PC-9 (cell line): Measurements from ENCODE around the gene TEFM. TPM values are rescaled to one million over a fixed set of nuclear protein-coding genes. Genes with fewer than 3 reads are reported as not detected.
A peak's percentile ranks its signal among the peaks of the same experiment; 100 is the strongest.

Experiments used
- BruUV-seq: library from RNA; stranded (reverse); fragments of 400-500 nt; replicated peaks from 2 replicates; lab custom pipeline; 2021; lab: Mats Ljungman, UMichigan
- CTCF ChIA-PET: fragments of 300-600 bp; sonication (Branson Sonifier 250); formaldehyde crosslinking; loops from one replicate; lab custom pipeline; 2022; ENCODE audit warnings: antibody characterized with exemption; lab: Charles Lee
- POLR2A ChIA-PET: fragments of 300-600 bp; sonication (Branson Sonifier 250); formaldehyde crosslinking; loops from one replicate; lab custom pipeline; 2022; ENCODE audit warnings: antibody characterized with exemption; ENCODE audit not compliant: unreplicated experiment; lab: Charles Lee
- DNase-seq, 2 experiments: peaks; one replicate each; pipeline versions ENCODE4 v3.0.0 to v3.0.0-alpha.2; 2015 to 2022; ENCODE audit warnings: mixed read lengths in 1 of 2
- H2AFZ ChIP-seq: fragments of 200-600 bp; sonication (generic); 2 replicates; pipeline ENCODE4 v1.8.1; 2017; ENCODE audit warnings: antibody characterized with exemption
- H3F3A ChIP-seq: fragments of 200-600 bp; sonication (generic); 2 replicates; pipeline ENCODE4 v1.8.1; 2017; ENCODE audit warnings: antibody characterized with exemption, mild to moderate bottlenecking, low read depth; ENCODE audit not compliant: insufficient read depth
- H3K27ac ChIP-seq: fragments of 200-600 bp; sonication (generic); 2 replicates; pipeline ENCODE4 v1.6.1; 2016; ENCODE audit warnings: mixed run types
- H3K27me3 ChIP-seq: fragments of 200-600 bp; sonication (generic); 2 replicates; pipeline ENCODE4 v1.6.1; 2016; ENCODE audit warnings: low read depth, mixed run types; ENCODE audit not compliant: insufficient read depth
- H3K36me3 ChIP-seq: fragments of 200-600 bp; sonication (generic); 2 replicates; pipeline ENCODE4 v1.6.1; 2016; ENCODE audit warnings: low read depth, mixed run types
- H3K4me1 ChIP-seq: fragments of 200-600 bp; sonication (generic); replicated peaks from 2 replicates; pipeline ENCODE4 v1.6.1; 2016; ENCODE audit warnings: mixed run types; ENCODE audit not compliant: insufficient read depth
- H3K4me2 ChIP-seq: fragments of 200-600 bp; sonication (generic); 2 replicates; pipeline ENCODE4 v1.6.1; 2017; ENCODE audit warnings: mixed run types
- H3K4me3 ChIP-seq: fragments of 200-600 bp; sonication (generic); 2 replicates; pipeline ENCODE4 v1.6.1; 2016; ENCODE audit warnings: mixed run types
- H3K79me2 ChIP-seq: fragments of 200-600 bp; sonication (generic); 2 replicates; pipeline ENCODE4 v1.6.1; 2017; ENCODE audit warnings: low read depth, mixed run types
- H3K9me2 ChIP-seq: fragments of 200-600 bp; sonication (generic); 2 replicates; pipeline ENCODE4 v1.8.1; 2017; ENCODE audit warnings: mild to moderate bottlenecking; ENCODE audit not compliant: insufficient read depth
- H3K9me3 ChIP-seq: fragments of 200-600 bp; sonication (generic); 2 replicates; pipeline ENCODE4 v1.8.1; 2016; ENCODE audit warnings: low read depth; ENCODE audit not compliant: insufficient read depth
- H4K20me1 ChIP-seq: fragments of 200-600 bp; sonication (generic); 2 replicates; pipeline ENCODE4 v1.8.1; 2017; ENCODE audit not compliant: insufficient read depth
- EZH2 ChIP-seq: fragments of 200-600 bp; sonication (generic); IDR thresholded peaks from 2 replicates; pipeline ENCODE4 v1.8.0; 2017; ENCODE audit warnings: antibody characterized with exemption, low read depth
- intact Hi-C: fragments of 100-400 bp; cut with micrococcal nuclease; formaldehyde crosslinking; loops from one replicate; pipeline ENCODE4 v1.10.0; 2022; ENCODE audit not compliant: unreplicated experiment
- total RNA-seq: library from RNA; stranded (reverse); gene quantifications from 2 replicates; pipeline ENCODE4 v1.2.3, GENCODE V29; 2021
- TF ChIP-seq, protein P1 (sequence below): fragments of 200-600 bp; sonication (generic); conservative IDR thresholded peaks from 2 replicates; pipeline ENCODE4 v1.6.1; 2017; ENCODE audit warnings: mixed run types, antibody characterized with exemption, mild to moderate bottlenecking, moderate library complexity

Gene TEFM
- total RNA-seq, 1 experiment from 2014 or later = 14.8 TPM

DNA sequence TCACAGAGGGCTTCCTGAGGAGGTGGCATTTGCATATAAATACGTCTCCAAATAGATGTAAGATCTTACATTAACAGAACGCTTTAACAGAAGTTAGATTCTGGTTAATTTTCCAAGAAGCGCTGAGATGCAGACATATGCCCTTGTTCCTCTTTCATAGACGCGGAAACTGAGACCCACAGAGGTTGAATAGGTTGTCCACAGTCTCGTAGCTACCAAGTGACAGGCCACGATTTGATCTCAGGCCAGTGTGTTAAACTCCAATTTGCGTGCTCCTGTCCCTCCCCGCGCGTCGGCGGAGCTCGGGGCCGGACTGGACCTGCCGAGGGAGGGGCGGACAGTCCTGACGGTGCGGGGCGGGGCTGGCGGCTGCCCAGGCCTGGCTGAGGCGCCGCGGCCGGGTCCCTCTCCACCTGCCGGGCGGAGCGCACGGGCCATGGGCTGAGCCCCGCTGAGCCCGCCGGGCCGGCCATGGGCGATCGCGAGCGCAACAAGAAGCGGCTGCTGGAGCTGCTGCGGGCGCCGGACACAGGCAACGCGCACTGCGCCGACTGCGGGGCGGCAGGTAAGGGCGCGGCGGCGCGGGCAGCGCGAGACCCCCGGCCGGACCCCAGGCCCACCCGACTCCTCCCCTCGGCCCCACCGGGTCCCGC is 15.6 kb upstream of the TEFM start, which contains the start of gene ADAP2:
ADAP2 (plus strand) TSS at position 402 of the 653 bp plus-strand sequence; CDS start at position 472, 70 bp downstream.
- TF ChIP-seq, protein P1, sequence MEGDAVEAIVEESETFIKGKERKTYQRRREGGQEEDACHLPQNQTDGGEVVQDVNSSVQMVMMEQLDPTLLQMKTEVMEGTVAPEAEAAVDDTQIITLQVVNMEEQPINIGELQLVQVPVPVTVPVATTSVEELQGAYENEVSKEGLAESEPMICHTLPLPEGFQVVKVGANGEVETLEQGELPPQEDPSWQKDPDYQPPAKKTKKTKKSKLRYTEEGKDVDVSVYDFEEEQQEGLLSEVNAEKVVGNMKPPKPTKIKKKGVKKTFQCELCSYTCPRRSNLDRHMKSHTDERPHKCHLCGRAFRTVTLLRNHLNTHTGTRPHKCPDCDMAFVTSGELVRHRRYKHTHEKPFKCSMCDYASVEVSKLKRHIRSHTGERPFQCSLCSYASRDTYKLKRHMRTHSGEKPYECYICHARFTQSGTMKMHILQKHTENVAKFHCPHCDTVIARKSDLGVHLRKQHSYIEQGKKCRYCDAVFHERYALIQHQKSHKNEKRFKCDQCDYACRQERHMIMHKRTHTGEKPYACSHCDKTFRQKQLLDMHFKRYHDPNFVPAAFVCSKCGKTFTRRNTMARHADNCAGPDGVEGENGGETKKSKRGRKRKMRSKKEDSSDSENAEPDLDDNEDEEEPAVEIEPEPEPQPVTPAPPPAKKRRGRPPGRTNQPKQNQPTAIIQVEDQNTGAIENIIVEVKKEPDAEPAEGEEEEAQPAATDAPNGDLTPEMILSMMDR = no peak
- TF ChIP-seq EZH2 = no peak
- peaks cover 37% of the 10 kb centered on the region for H3K27me3 ChIP-seq
- H3K9me3 ChIP-seq = no peaks in the 10 kb centered on the region
- ChIA-PET CTCF (no interaction called here), POLR2A (no interaction called here)
- H3K36me3 ChIP-seq = no peaks in the 10 kb centered on the region
- H3K27ac ChIP-seq = no peak within 1 kb of the TSS
- DNase-seq = peak in 1 of 2 experiments; percentile 54
- no peaks in the 10 kb centered on the region for H3K79me2 ChIP-seq
- no peaks in the 10 kb centered on the region for H3K9me2 ChIP-seq
- H3K4me3 ChIP-seq = peak within 1 kb of the TSS; percentile 42; the same call in 1 of the 2 replicates
- intact Hi-C loops = loop anchor here (5.0 kb wide), 1 partner anchor 51 kb away; the partner anchor contains the start of gene RNF135
- H3K4me2 ChIP-seq = peak within 1 kb of the TSS; percentile 69
- H3K4me1 ChIP-seq = no peaks in the 10 kb centered on the region
- no peaks in the 10 kb centered on the region for H3F3A ChIP-seq
- no TSS peak for BruUV-seq
- no peak within 1 kb of the TSS for H2AFZ ChIP-seq
- H4K20me1 ChIP-seq = 0 out of 2 replicates have a peak, but pooled peaks cover 3% of the 10 kb centered on the region

DNA sequence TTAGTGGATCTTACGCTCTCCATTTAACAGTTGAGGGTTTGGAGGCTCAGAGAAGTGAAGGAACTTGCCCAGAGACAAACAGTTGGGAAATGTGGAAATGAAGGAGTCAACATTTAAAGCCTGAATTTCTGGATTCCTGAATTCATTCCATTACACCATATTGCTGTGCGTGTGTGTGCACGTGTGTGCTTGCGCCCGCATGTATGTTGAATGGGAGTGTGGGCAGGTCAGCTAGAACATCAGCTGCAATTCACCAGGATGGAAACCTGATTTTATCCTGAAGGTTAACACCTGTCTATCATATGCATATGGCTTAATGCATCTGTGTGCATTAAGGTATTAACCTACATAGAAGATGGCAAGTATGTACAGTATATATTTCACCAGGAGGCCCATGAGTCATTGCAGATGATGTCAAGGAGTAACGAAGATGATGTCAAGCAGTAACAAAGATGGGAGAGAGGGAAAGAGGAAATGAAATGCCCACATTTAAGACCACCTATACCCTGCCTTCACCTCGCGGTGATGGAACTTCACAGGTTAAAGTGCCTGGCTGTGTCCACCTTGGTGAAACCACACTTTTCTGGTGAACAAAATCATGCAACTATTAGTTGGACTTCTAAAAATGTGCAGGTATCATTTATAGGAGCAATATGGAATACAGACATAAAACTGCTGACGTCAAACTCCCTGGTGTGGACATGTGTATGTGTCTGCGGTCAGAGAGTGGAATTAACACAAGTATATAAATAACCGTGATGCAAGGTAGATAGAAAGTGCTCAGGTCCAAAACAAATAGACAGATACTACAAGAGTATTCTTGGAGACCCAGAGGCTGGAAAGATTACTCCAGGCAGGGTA is 14.9 kb upstream of the TEFM start:
- Histone ChIP-seq H3K9me2 (no peaks in the 10 kb centered on the region), H2AFZ (no peak overlapping the region), H3K9me3 (no peaks in the 10 kb centered on the region), H3K27ac (no peak overlapping the region), H3K4me1 (no peaks in the 10 kb centered on the region), H3K27me3 (peaks cover 37% of the 10 kb centered on the region), H4K20me1 (0 out of 2 replicates have a peak, but pooled peaks cover 3% of the 10 kb centered on the region), H3K36me3 (no peaks in the 10 kb centered on the region), H3K4me3 (no peak overlapping the region; the same call in 1 of the 2 replicates), H3F3A (no peaks in the 10 kb centered on the region), H3K79me2 (no peaks in the 10 kb centered on the region), H3K4me2 (peak overlapping the region; percentile 69)
- DNase-seq = no peak
- no TSS peak for BruUV-seq
- TF ChIP-seq, protein P1 = no peak
- no peak for TF ChIP-seq EZH2
- POLR2A ChIA-PET = no interaction called here
- CTCF ChIA-PET = no interaction called here
- intact Hi-C loops = loop anchor here (5.0 kb wide), 1 partner anchor 51 kb away; the partner anchor contains the start of gene RNF135

DNA sequence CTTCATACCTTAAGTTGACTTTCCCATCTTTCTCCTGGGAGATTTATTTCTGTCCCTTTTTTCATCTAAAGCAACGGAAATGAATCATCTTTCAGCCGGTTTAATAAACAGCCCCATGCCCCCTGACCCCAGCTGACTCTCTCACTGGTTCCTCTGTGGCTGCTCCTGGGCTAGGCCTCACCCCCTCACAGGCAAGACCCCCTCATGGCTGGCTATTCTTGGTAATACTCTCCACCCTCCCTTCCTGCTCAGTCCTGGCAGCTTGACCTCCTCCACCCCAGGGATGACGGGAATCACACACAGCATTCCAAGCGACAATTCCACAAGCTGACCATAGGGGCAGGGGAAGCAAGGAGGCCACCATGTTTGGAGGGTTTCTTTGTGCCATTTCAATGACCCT is 14.2 kb upstream of the TEFM start:
- CTCF ChIA-PET = no interaction called here
- peaks cover 37% of the 10 kb centered on the region for H3K27me3 ChIP-seq
- no TSS peak for BruUV-seq
- intact Hi-C loops = loop anchor here (5.0 kb wide), 1 partner anchor 52 kb away; the partner anchor contains the start of gene RNF135
- H2AFZ ChIP-seq = no peak overlapping the region
- no peaks in the 10 kb centered on the region for H3F3A ChIP-seq
- no peaks in the 10 kb centered on the region for H3K4me1 ChIP-seq
- no peak overlapping the region for H3K4me3 ChIP-seq
- H3K36me3 ChIP-seq = no peaks in the 10 kb centered on the region
- no peak overlapping the region for H3K4me2 ChIP-seq
- H3K9me3 ChIP-seq = no peaks in the 10 kb centered on the region
- no peak overlapping the region for H3K27ac ChIP-seq
- POLR2A ChIA-PET = no interaction called here
- H4K20me1 ChIP-seq = 0 out of 2 replicates have a peak, but pooled peaks cover 3% of the 10 kb centered on the region
- no peak for DNase-seq
- no peaks in the 10 kb centered on the region for H3K79me2 ChIP-seq
- no peaks in the 10 kb centered on the region for H3K9me2 ChIP-seq
- TF ChIP-seq, protein P1 = no peak
- TF ChIP-seq EZH2 = no peak
